ENCODE measurements around the gene HOXB7. TPM values are rescaled to one million over a fixed set of nuclear protein-coding genes. Genes with fewer than 3 reads are reported as not detected.

The HOXB7 gene
- total and polyA plus RNA-seq, 2 donors, result 0.09 to 1.0 TPM

- H3K4me3 ChIP-seq (ENCODE audit: low read length in 2 of 2), result no peak overlapping the region
- no peak overlapping the region for H3K27ac ChIP-seq (ENCODE audit: low read depth in 1 of 2, low read length in 1 of 2)
- H3K4me1 ChIP-seq (ENCODE audit: control insufficient read depth in 2 of 2, insufficient read depth in 2 of 2, low read length in 2 of 2), result peaks cover 0 to 4% of the 10 kb centered on the region in 2 donors
- peaks cover 78 to 100% of the 10 kb centered on the region in 2 donors for H3K27me3 ChIP-seq (ENCODE audit: control insufficient read depth in 2 of 2, insufficient read depth in 1 of 2, low read length in 1 of 2)
- WGBS, result 82% methylated on average over 15 of the region's 15 CpGs
- peaks cover 0 to 11% of the 10 kb centered on the region in 2 donors for H3K9me3 ChIP-seq (ENCODE audit: control insufficient read depth in 2 of 2, insufficient read depth in 1 of 2, low read length in 1 of 2)
- no peak for DNase-seq (ENCODE audit: low read depth in 6 of 9, low spot score in 9 of 9)
- no peaks in the 10 kb centered on the region for H3K36me3 ChIP-seq (ENCODE audit: control insufficient read depth in 2 of 2, insufficient read depth in 2 of 2, low read length in 1 of 2)
Measured at GRCh38 chr17:48630925-48631692, 20.3 kb upstream of the HOXB7 start.

GRCh38 chr17:48630009-48630924, 19.4 kb upstream of the HOXB7 start:
- no peak overlapping the region for H3K4me3 ChIP-seq (ENCODE audit: low read length in 2 of 2)
- no peak for DNase-seq (ENCODE audit: low read depth in 6 of 9, low spot score in 9 of 9)
- peaks cover 0 to 7% of the 10 kb centered on the region in 2 donors for H3K4me1 ChIP-seq (ENCODE audit: control insufficient read depth in 2 of 2, insufficient read depth in 2 of 2, low read length in 2 of 2)
- peaks cover 78 to 100% of the 10 kb centered on the region in 2 donors for H3K27me3 ChIP-seq (ENCODE audit: control insufficient read depth in 2 of 2, insufficient read depth in 1 of 2, low read length in 1 of 2)
- H3K36me3 ChIP-seq (ENCODE audit: control insufficient read depth in 2 of 2, insufficient read depth in 2 of 2, low read length in 1 of 2), result no peaks in the 10 kb centered on the region
- H3K27ac ChIP-seq (ENCODE audit: low read depth in 1 of 2, low read length in 1 of 2), result no peak overlapping the region
- peaks cover 0 to 11% of the 10 kb centered on the region in 2 donors for H3K9me3 ChIP-seq (ENCODE audit: control insufficient read depth in 2 of 2, insufficient read depth in 1 of 2, low read length in 1 of 2)
- 90% methylated on average over 15 of the region's 15 CpGs for WGBS

DNA sequence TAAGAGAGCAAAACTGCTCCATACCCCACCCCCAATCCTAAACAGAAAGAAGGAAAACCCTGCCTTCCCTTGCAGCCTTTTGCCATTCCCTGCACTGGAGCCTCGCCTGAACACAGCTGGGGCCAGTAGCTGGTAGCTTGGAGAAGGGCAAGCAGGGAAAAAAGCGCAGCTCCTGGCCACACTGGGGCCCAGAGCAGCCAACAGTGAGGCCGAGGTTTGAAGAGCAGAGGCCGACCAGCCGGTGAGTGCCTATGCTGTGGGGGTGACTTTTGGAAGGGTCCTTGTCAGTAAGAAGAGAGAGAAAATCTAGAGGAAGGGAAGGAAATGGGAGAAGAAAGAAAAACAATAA, 18.6 kb upstream of the HOXB7 start:
- Histone ChIP-seq H3K9me3 (ENCODE audit: control insufficient read depth in 2 of 2, insufficient read depth in 1 of 2, low read length in 1 of 2) (peaks cover 0 to 16% of the 10 kb centered on the region in 2 donors), H3K4me3 (ENCODE audit: low read length in 2 of 2) (no peak overlapping the region), H3K36me3 (ENCODE audit: control insufficient read depth in 2 of 2, insufficient read depth in 2 of 2, low read length in 1 of 2) (no peaks in the 10 kb centered on the region), H3K4me1 (ENCODE audit: control insufficient read depth in 2 of 2, insufficient read depth in 2 of 2, low read length in 2 of 2) (peaks cover 0 to 14% of the 10 kb centered on the region in 2 donors), H3K27me3 (ENCODE audit: control insufficient read depth in 2 of 2, insufficient read depth in 1 of 2, low read length in 1 of 2) (peaks cover 79 to 100% of the 10 kb centered on the region in 2 donors), H3K27ac (ENCODE audit: low read depth in 1 of 2, low read length in 1 of 2) (no peak overlapping the region)
- no peak for DNase-seq (ENCODE audit: low read depth in 6 of 9, low spot score in 9 of 9)
- 79% methylated on average over 5 of the region's 5 CpGs for WGBS

DNA sequence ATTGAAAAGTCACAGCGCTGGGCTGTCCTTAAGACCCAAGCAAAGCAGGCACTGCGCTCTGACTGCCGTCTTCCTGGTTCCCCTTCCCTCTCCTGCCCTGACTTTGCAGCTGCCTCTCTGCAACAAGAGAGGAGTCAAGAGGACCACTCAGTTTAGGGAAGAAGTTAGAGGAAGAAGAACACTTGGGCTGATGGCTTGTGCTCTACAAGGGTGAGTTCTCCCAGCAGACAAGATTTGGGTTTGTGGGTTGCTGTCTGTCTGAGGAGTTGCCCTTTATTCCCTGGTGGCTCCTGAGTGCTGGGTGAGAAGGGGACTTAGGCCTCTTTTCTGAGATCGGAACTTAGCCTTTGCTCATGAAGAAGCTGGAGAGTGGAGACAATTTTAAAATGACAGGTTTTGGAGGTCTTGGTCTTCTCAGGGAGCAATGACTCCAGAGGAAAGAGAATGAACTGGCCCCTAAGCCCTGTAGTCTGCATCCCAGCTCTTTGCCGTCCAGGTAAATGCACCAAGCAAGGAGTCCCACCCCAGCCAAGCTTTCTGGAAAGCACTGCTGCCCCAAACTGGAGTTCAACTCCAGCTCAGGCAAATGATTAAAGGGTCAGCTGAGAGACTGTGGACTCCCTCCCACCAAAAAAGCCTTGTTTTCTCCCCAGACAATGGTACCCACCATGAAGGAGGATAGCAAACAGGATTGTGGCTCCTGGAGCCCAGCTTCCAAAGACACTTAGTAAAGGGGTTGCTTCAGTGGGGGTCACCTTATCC, 18.0 kb upstream of the HOXB7 start:
- 42% methylated on average over 5 of the region's 5 CpGs for WGBS
- Histone ChIP-seq H3K4me1 (ENCODE audit: control insufficient read depth in 2 of 2, insufficient read depth in 2 of 2, low read length in 2 of 2) (peaks cover 0 to 14% of the 10 kb centered on the region in 2 donors), H3K27ac (ENCODE audit: low read depth in 1 of 2, low read length in 1 of 2) (no peak overlapping the region), H3K36me3 (ENCODE audit: control insufficient read depth in 2 of 2, insufficient read depth in 2 of 2, low read length in 1 of 2) (no peaks in the 10 kb centered on the region), H3K27me3 (ENCODE audit: control insufficient read depth in 2 of 2, insufficient read depth in 1 of 2, low read length in 1 of 2) (peaks cover 82 to 100% of the 10 kb centered on the region in 2 donors), H3K4me3 (ENCODE audit: low read length in 2 of 2) (no peak overlapping the region), H3K9me3 (ENCODE audit: control insufficient read depth in 2 of 2, insufficient read depth in 1 of 2, low read length in 1 of 2) (peaks cover 0 to 13% of the 10 kb centered on the region in 2 donors)
- no peak for DNase-seq (ENCODE audit: low read depth in 6 of 9, low spot score in 9 of 9)

DNA sequence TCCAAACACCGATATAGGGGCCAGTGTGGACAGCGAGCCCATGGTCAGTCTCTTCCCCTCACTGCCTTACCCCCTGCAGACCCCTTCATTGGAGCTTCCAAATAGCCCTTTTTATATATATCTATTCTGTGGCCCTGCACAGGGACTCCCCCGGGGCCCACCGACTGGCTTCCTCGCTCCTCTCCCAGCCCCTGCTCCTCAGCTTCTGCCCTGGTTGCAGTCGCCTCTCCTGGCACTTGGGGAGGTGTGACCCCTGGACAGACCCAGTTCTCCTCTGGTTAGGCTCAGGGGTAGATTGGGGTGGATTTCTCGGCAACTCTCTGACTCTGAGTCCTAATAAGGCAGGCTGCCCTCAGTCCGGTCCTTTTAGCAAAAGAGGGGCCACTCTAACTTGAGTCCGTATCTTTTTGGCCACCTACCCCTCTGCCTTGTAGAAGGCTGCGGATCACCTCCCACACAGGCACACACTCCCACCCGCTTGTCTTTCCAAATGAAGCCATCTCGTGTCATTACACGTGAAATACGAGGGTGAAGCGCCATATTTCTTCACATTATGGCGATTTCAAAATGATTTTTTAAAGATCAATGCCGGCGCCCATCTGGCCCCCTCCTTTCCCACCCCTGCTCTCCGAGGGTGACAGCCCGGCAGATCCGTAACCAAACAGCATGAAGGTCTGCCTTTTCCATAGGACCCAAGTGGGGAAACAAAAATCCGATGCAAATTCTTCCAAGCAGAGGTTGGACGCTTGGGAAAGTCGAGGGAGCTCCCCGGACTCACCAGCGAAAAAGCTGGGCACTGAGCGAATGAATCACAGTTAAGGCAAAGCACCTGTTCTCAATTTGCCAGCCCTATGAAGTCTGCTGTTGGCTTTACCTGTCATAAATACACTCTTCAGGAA, 17.1 kb upstream of the HOXB7 start:
- Histone ChIP-seq H3K36me3 (ENCODE audit: control insufficient read depth in 2 of 2, insufficient read depth in 2 of 2, low read length in 1 of 2) (no peaks in the 10 kb centered on the region), H3K4me3 (ENCODE audit: low read length in 2 of 2) (no peak overlapping the region), H3K9me3 (ENCODE audit: control insufficient read depth in 2 of 2, insufficient read depth in 1 of 2, low read length in 1 of 2) (peaks cover 0 to 9% of the 10 kb centered on the region in 2 donors), H3K27me3 (ENCODE audit: control insufficient read depth in 2 of 2, insufficient read depth in 1 of 2, low read length in 1 of 2) (peaks cover 82 to 100% of the 10 kb centered on the region in 2 donors), H3K27ac (ENCODE audit: low read depth in 1 of 2, low read length in 1 of 2) (no peak overlapping the region), H3K4me1 (ENCODE audit: control insufficient read depth in 2 of 2, insufficient read depth in 2 of 2, low read length in 2 of 2) (peaks cover 0 to 11% of the 10 kb centered on the region in 2 donors)
- no peak for DNase-seq (ENCODE audit: low read depth in 6 of 9, low spot score in 9 of 9)
- WGBS, result 75% methylated on average over 27 of the region's 27 CpGs

- WGBS, result 53% methylated on average over 5 of the region's 5 CpGs
- Histone ChIP-seq H3K36me3 (ENCODE audit: control insufficient read depth in 2 of 2, insufficient read depth in 2 of 2, low read length in 1 of 2) (no peaks in the 10 kb centered on the region), H3K27me3 (ENCODE audit: control insufficient read depth in 2 of 2, insufficient read depth in 1 of 2, low read length in 1 of 2) (peaks cover 86 to 100% of the 10 kb centered on the region in 2 donors), H3K9me3 (ENCODE audit: control insufficient read depth in 2 of 2, insufficient read depth in 1 of 2, low read length in 1 of 2) (peaks cover 0 to 9% of the 10 kb centered on the region in 2 donors), H3K4me1 (ENCODE audit: control insufficient read depth in 2 of 2, insufficient read depth in 2 of 2, low read length in 2 of 2) (peaks cover 0 to 11% of the 10 kb centered on the region in 2 donors), H3K27ac (ENCODE audit: low read depth in 1 of 2, low read length in 1 of 2) (no peak overlapping the region), H3K4me3 (ENCODE audit: low read length in 2 of 2) (no peak overlapping the region)
- no peak for DNase-seq (ENCODE audit: low read depth in 6 of 9, low spot score in 9 of 9)
Measured at GRCh38 chr17:48627118-48627597, 16.3 kb upstream of the HOXB7 start.

DNA sequence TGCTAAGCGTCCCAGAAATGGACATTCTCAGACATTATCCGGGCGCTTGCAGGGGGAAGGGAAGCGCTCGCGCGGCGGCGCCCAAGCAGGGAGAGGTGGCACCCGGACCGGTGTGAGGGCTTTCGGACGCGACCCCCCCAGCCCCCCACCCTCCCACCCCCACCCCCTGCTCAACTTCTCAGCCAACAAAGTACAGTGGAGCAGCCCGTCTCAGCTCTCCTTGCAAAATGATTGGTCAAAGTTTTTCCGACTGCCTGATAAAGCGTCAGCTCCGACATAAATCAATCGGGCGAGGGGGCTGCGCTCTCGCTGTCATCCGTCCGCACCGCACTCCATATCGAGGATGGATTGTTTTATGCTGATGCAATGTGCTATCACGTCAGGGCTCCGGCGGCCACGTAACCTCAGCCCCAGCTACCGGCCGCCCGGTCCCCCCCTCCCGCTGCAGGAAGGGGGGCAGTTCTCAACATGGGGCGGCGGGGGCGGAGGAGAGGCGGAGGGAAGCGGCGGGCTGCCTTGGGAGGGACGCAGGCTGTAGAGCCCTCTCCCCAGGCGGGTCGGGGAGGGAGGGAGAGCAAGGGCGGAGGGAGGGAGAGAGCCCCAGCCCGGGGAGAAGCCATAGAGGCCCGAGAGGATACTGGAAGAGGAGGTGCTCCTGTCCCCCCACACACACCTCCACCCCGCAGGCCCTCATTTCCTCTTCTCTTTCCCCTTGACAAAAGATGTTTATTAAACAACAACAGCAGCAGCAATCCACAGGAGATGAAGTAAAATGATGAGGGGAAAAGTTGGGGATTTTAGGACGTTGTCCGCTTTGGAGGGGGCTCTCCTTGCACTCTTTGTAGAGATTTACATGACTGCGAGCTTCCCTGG, 15.7 kb upstream of the HOXB7 start, which contains the start of gene HOXB9:
Gene HOXB9, minus strand, starts transcription at position 114 of the 873 bp plus-strand sequence. Its CDS starts 89 bp downstream, at position 25.
- H3K4me1 ChIP-seq (ENCODE audit: control insufficient read depth in 2 of 2, insufficient read depth in 2 of 2, low read length in 2 of 2), result peaks cover 0 to 11% of the 10 kb centered on the region in 2 donors
- H3K4me3 ChIP-seq (ENCODE audit: low read length in 2 of 2), result peak within 1 kb of the TSS in 1 of 2 donors; percentile 22
- no peak for DNase-seq (ENCODE audit: low read depth in 6 of 9, low spot score in 9 of 9)

More for the DNA sequence above, 15.7 kb upstream of the HOXB7 start, which contains the start of gene HOXB9:
- WGBS, result 3% methylated on average over 50 of the region's 50 CpGs
- Histone ChIP-seq H3K9me3 (ENCODE audit: control insufficient read depth in 2 of 2, insufficient read depth in 1 of 2, low read length in 1 of 2) (peaks cover 0 to 9% of the 10 kb centered on the region in 2 donors), H3K27me3 (ENCODE audit: control insufficient read depth in 2 of 2, insufficient read depth in 1 of 2, low read length in 1 of 2) (peaks cover 82 to 100% of the 10 kb centered on the region in 2 donors), H3K27ac (ENCODE audit: low read depth in 1 of 2, low read length in 1 of 2) (no peak within 1 kb of the TSS), H3K36me3 (ENCODE audit: control insufficient read depth in 2 of 2, insufficient read depth in 2 of 2, low read length in 1 of 2) (no peaks in the 10 kb centered on the region)
